H1 (cell line): ENCODE results near the gene SIK3.

ENCODE experiments used
- BRCA1 ChIP-seq: IDR thresholded peaks from 2 replicates; pipeline ENCODE4 v1.6.1; 2012; ENCODE audit warnings: low read depth, low read length, improper control_type of control experiment
- CHD1 ChIP-seq: IDR thresholded peaks from 2 replicates; pipeline ENCODE4 v1.6.1; 2012; ENCODE audit warnings: low read depth, low read length, improper control_type of control experiment
- CTCF ChIP-seq, 3 experiments: IDR thresholded peaks; 1 replicate in 2 of 3; 2 replicates in 1 of 3; pipeline versions ENCODE4 v1.5.1 to v1.6.1; 2011; ENCODE audit warnings: low read length in 3 of 3, mild to moderate bottlenecking in 3 of 3, inconsistent platforms in 2 of 3, low read depth in 1 of 3, moderate library complexity in 1 of 3; ENCODE audit not compliant: insufficient read depth in 1 of 3; ENCODE audit errors: control extremely low read depth in 1 of 3
- EP300 ChIP-seq, 2 experiments: IDR thresholded peaks; 1 replicate in 1 of 2; 2 replicates in 1 of 2; pipeline ENCODE4 v1.6.1; 2011 to 2012; ENCODE audit warnings: low read depth in 2 of 2, low read length in 2 of 2, mild to moderate bottlenecking in 2 of 2, borderline replicate concordance in 1 of 2, inconsistent platforms in 1 of 2, moderate library complexity in 1 of 2
- HDAC2 ChIP-seq, 2 experiments: fragments of 300-600 bp in 1 of 2; sonication (generic) in 1 of 2; IDR thresholded peaks; 2 replicates each; pipeline ENCODE4 v1.6.1; 2011 to 2012; ENCODE audit warnings: low read depth in 2 of 2, low read length in 2 of 2, mild to moderate bottlenecking in 2 of 2, moderate library complexity in 2 of 2, borderline replicate concordance in 1 of 2, inconsistent platforms in 1 of 2
- NRF1 ChIP-seq: IDR thresholded peaks from 2 replicates; pipeline ENCODE4 v1.6.1; 2011; ENCODE audit warnings: mild to moderate bottlenecking, low read depth, low read length, improper control_type of control experiment
- POLR2A ChIP-seq, 2 experiments: IDR thresholded peaks; 1 replicate in 1 of 2; 2 replicates in 1 of 2; pipeline ENCODE4 v1.6.1; 2011; ENCODE audit warnings: low read depth in 2 of 2, low read length in 2 of 2, mild to moderate bottlenecking in 2 of 2; ENCODE audit errors: control extremely low read depth in 1 of 2
- RAD21 ChIP-seq, 2 experiments: IDR thresholded peaks in 1 of 2; conservative IDR thresholded peaks in 1 of 2; 2 replicates each; pipeline ENCODE4 v1.6.1; 2011; ENCODE audit warnings: low read depth in 2 of 2, low read length in 2 of 2, improper control_type of control experiment in 1 of 2, inconsistent platforms in 1 of 2, mild to moderate bottlenecking in 1 of 2, moderate library complexity in 1 of 2
- SUZ12 ChIP-seq: fragments of 200-600 bp; sonication (generic); IDR thresholded peaks from 2 replicates; pipeline ENCODE4 v1.6.1; 2012; ENCODE audit warnings: mild to moderate bottlenecking, inconsistent platforms, low read length, moderate library complexity, mixed read lengths
- TAF7 ChIP-seq: optimal IDR thresholded peaks from 2 replicates; pipeline ENCODE3; 2011; ENCODE audit warnings: low read depth, mild to moderate bottlenecking, inconsistent platforms, low read length, moderate library complexity, borderline replicate concordance
- TBP ChIP-seq: IDR thresholded peaks from 2 replicates; pipeline ENCODE4 v1.6.1; 2011; ENCODE audit warnings: low read depth, low read length, improper control_type of control experiment
- TCF12 ChIP-seq: IDR thresholded peaks from 2 replicates; pipeline ENCODE4 v1.6.1; 2011; ENCODE audit warnings: low read depth, mild to moderate bottlenecking, low read length
- YY1 ChIP-seq: IDR thresholded peaks from 2 replicates; pipeline ENCODE4 v1.6.1; 2011; ENCODE audit warnings: low read depth, mild to moderate bottlenecking, low read length

GRCh38 chr11:116930586-116930985 lies 167.6 kb downstream of the SIK3 start:
- TF ChIP-seq EP300 (IDR thresholded peaks at IDR 0.05; ENCODE audit: borderline replicate concordance in 1 of 2, low read depth in 2 of 2, low read length in 2 of 2) (no peak), HDAC2 (IDR thresholded peaks at IDR 0.05; ENCODE audit: borderline replicate concordance in 1 of 2, low read depth in 2 of 2, low read length in 2 of 2) (no peak), CTCF (IDR thresholded peaks at IDR 0.05; ENCODE audit: control extremely low read depth in 1 of 3, insufficient read depth in 1 of 3, low read depth in 1 of 3, low read length in 3 of 3) (no peak), SUZ12 (no peak), RAD21 (IDR thresholded peaks at IDR 0.05 in 1 of 2, conservative IDR thresholded peaks at IDR 0.05 in 1 of 2; ENCODE audit: low read depth in 2 of 2, low read length in 2 of 2) (no peak), POLR2A (IDR thresholded peaks at IDR 0.05; ENCODE audit: control extremely low read depth in 1 of 2, low read depth in 2 of 2, low read length in 2 of 2) (no peak), TBP (no peak), NRF1 (no peak), YY1 (no peak), CHD1 (no peak), TCF12 (no peak), TAF7 (no peak), BRCA1 (no peak)
